ENCODE data around the gene KIAA1210. TPM values are rescaled to one million over a fixed set of nuclear protein-coding genes. Genes with fewer than 3 reads are reported as not detected.

The KIAA1210 gene
- total and polyA plus RNA-seq, 2 experiments from 2014 or later = not detected

- Histone ChIP-seq H3K4me1 (ENCODE audit: insufficient read depth) (no peaks in the 10 kb centered on the region), H3K36me3 (ENCODE audit: insufficient read depth) (no peaks in the 10 kb centered on the region), H3K9me2 (ENCODE audit: insufficient read depth) (no peaks in the 10 kb centered on the region), H2AFZ (no peak overlapping the region), H3K27me3 (ENCODE audit: insufficient read depth) (no peaks in the 10 kb centered on the region), H3K27ac (ENCODE audit: low read depth) (no peak overlapping the region), H3F3A (replicated peaks; ENCODE audit: low read depth) (no peaks in the 10 kb centered on the region), H3K79me2 (replicated peaks; ENCODE audit: insufficient read depth) (no peaks in the 10 kb centered on the region), H3K4me3 (no peak overlapping the region), H3K4me2 (no peak overlapping the region), H4K20me1 (replicated peaks; ENCODE audit: insufficient read depth) (no peaks in the 10 kb centered on the region)
- no peak overlapping the region for H3K4me3 Mint-ChIP-seq
- ATAC-seq (no peak), DNase-seq (ENCODE audit: low spot score) (no peak)
- H3K36me3 Mint-ChIP-seq (ENCODE audit: low read depth) = no peaks in the 10 kb centered on the region
- H3K27me3 Mint-ChIP-seq (ENCODE audit: insufficient read depth, low read depth, poor library complexity) = peaks cover 3% of the 10 kb centered on the region
- no peak overlapping the region for H3K27ac Mint-ChIP-seq
- TF ChIP-seq POLR2AphosphoS5 (IDR thresholded peaks at IDR 0.05; ENCODE audit: low read depth) (no peak), ZNF462 (CRISPR knock-in tag; IDR thresholded peaks at IDR 0.05) (no peak), EZH2 (IDR thresholded peaks at IDR 0.05; ENCODE audit: low read depth, unreplicated experiment) (no peak), CREB1 (CRISPR knock-in tag; IDR thresholded peaks at IDR 0.05; ENCODE audit: low read depth) (no peak), REST (IDR thresholded peaks at IDR 0.05; ENCODE audit: unreplicated experiment) (no peak), NANOG (IDR thresholded peaks at IDR 0.05; ENCODE audit: borderline replicate concordance) (no peak), ZNF331 (CRISPR knock-in tag; IDR thresholded peaks at IDR 0.05; ENCODE audit: low read depth) (no peak), EZH2phosphoT487 (IDR thresholded peaks at IDR 0.05; ENCODE audit: unreplicated experiment) (no peak), CTCF (conservative IDR thresholded peaks at IDR 0.05; ENCODE audit: low read depth in 2 of 2) (no peak), ZNF114 (CRISPR knock-in tag; IDR thresholded peaks at IDR 0.05) (no peak), STAT1 (IDR thresholded peaks at IDR 0.05; ENCODE audit: unreplicated experiment) (no peak), ETS1 (IDR thresholded peaks at IDR 0.05) (no peak), JUNB (IDR thresholded peaks at IDR 0.05; ENCODE audit: unreplicated experiment) (no peak)
- H3K9me3 Mint-ChIP-seq = no peaks in the 10 kb centered on the region
- H3K4me1 Mint-ChIP-seq = no peaks in the 10 kb centered on the region
Measured at GRCh38 chrX:119069762-119070161, 57.9 kb downstream of the KIAA1210 start.

Data from GM23338 (cell line).